PFSK-1 (cell line): ENCODE measurements around the gene FH.

Source experiments
- FOXP2 ChIP-seq: optimal IDR thresholded peaks from 2 replicates; pipeline ENCODE3; 2011; ENCODE audit warnings: borderline replicate concordance, control low read depth, inconsistent platforms; ENCODE audit not compliant: insufficient read depth; ENCODE audit errors: extremely low read length, extremely low read depth
- POLR2AphosphoS5 ChIP-seq: IDR thresholded peaks from 2 replicates; pipeline ENCODE4 v1.6.1; 2012; ENCODE audit warnings: low read depth, mild to moderate bottlenecking, control low read depth, low read length, moderate library complexity
- REST ChIP-seq, 2 experiments: IDR thresholded peaks; 2 replicates each; pipeline versions ENCODE4 v1.6.1 to v1.8.0; 2011 to 2012; ENCODE audit warnings: low read depth in 2 of 2, low read length in 2 of 2, control low read depth in 1 of 2, inconsistent platforms in 1 of 2, mild to moderate bottlenecking in 1 of 2, moderate library complexity in 1 of 2; ENCODE audit not compliant: insufficient read depth in 1 of 2
- SIN3A ChIP-seq: IDR thresholded peaks from 2 replicates; pipeline ENCODE4 v1.6.1; 2012; ENCODE audit warnings: mild to moderate bottlenecking, low read length, moderate library complexity, borderline replicate concordance; ENCODE audit not compliant: insufficient read depth
- TAF1 ChIP-seq: IDR thresholded peaks from 2 replicates; pipeline ENCODE4 v1.6.1; 2012; ENCODE audit warnings: low read length, control low read depth, borderline replicate concordance; ENCODE audit not compliant: insufficient read depth

FH gene

GRCh38 chr1:241470908-241471590 lies 48.5 kb downstream of the FH start:
- no peak for TF ChIP-seq FOXP2
- no peak for TF ChIP-seq POLR2AphosphoS5
- no peak for TF ChIP-seq SIN3A
- no peak for TF ChIP-seq REST (IDR thresholded peaks at IDR 0.05; ENCODE audit: insufficient read depth in 1 of 2, low read depth in 2 of 2, low read length in 2 of 2)
- no peak for TF ChIP-seq TAF1

- TF ChIP-seq POLR2AphosphoS5: no peak
- TF ChIP-seq TAF1: no peak
- no peak for TF ChIP-seq REST (IDR thresholded peaks at IDR 0.05; ENCODE audit: insufficient read depth in 1 of 2, low read depth in 2 of 2, low read length in 2 of 2)
- no peak for TF ChIP-seq FOXP2
- TF ChIP-seq SIN3A: no peak
These were observed 49.2 kb downstream of the FH start for GRCh38 chr1:241470361-241470760.

- TF ChIP-seq TAF1: no peak
- no peak for TF ChIP-seq REST (IDR thresholded peaks at IDR 0.05; ENCODE audit: insufficient read depth in 1 of 2, low read depth in 2 of 2, low read length in 2 of 2)
- no peak for TF ChIP-seq FOXP2
- no peak for TF ChIP-seq SIN3A
- TF ChIP-seq POLR2AphosphoS5: no peak
These were observed 53.9 kb downstream of the FH start for GRCh38 chr1:241465673-241466072.

GRCh38 chr1:241464985-241465384 lies 54.6 kb downstream of the FH start:
- TF ChIP-seq TAF1: no peak
- TF ChIP-seq POLR2AphosphoS5: no peak
- TF ChIP-seq FOXP2: no peak
- TF ChIP-seq REST (IDR thresholded peaks at IDR 0.05; ENCODE audit: insufficient read depth in 1 of 2, low read depth in 2 of 2, low read length in 2 of 2): no peak
- no peak for TF ChIP-seq SIN3A
